HG03520 (cell line): Measurements from ENCODE around the gene WDR82.

Source experiments
- ATAC-seq: cut with Tn5 transposase; IDR thresholded peaks from one replicate; pipeline ENCODE4 v1.9.1; 2021; ENCODE audit warnings: mild to moderate bottlenecking, moderate library complexity; ENCODE audit not compliant: unreplicated experiment

Gene WDR82

DNA sequence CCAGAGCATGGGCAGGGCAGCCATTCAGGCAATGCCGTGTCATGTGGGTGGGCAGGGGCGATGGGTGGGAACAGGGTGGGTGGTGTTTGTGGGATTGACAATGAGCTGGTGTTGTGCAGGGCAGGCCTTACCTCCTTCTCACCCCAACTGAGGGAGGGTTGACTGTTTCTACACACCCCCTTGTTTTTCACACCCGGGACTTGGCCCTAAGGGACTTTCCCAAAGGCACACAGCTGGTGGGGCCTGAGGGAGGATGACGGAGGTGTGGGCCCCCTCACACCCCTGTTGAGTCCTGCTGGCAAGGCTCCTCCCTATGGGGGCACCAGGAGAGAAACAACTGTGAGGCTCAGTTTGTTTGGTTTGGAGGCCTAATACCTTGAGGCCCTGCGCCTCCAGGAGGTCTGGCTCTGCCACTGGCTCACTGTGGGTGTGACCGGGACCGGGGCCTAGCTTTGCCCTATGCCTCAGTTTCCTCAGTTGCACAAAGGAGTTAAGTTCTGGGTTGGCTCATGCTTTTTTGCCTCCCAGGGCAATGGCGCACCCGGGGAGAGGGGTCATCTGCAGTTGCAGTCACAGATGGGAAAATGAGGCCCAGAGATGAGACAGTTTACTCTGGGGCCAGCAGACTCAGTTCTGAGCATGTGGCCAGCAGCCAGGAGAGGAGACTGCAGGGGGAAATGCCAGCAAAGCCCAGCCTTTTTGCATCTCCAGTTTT is 32.6 kb upstream of the WDR82 start:
- no peak for ATAC-seq

- no peak for ATAC-seq
Measured at GRCh38 chr3:52308308-52308707, 29.9 kb upstream of the WDR82 start.

DNA sequence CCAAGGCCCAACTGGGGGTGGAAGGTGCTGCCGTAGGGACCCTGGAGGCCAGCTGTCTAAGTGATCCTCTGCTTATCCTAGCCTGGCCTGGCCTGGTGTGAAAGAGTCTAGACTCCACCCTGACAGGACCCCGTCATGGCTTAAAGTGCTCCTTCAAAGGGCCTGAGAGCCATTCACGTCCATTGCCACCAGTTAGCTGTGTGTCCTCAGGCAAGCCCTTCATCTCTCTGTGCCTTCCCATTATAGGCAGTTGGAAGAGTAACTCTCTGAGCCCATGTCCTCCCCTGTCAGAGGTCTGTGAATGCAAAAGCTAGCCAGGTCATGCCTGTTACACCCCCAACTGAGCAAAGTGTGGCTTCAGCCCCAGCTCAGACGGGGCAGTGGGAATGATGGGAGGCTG is 28.5 kb upstream of the WDR82 start:
- ATAC-seq = no peak

DNA sequence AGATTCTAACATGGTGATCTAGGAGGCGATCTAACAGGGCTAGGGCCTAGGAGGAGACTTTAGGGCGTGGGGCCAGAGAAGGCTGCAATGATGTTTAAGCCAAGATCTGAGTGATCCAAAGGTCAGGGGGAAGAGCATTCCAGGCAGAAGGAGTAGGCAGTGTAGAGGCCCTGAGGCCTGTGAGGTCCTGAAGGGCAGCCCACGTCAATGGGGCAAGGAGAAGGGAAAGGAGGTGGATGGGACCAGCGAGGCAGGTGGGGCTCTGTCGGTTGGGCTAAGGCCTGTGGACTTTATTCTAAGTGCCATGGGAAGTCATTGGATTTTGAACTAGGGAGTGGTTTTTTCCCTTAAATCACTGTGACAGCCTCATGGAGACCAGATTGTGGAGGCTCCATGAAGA is 27.5 kb upstream of the WDR82 start:
- no peak for ATAC-seq

- no peak for ATAC-seq
Measured at GRCh38 chr3:52303811-52304210, 25.4 kb upstream of the WDR82 start.

GRCh38 chr3:52302426-52303145 is 24.1 kb upstream of the WDR82 start:
- ATAC-seq = no peak

DNA sequence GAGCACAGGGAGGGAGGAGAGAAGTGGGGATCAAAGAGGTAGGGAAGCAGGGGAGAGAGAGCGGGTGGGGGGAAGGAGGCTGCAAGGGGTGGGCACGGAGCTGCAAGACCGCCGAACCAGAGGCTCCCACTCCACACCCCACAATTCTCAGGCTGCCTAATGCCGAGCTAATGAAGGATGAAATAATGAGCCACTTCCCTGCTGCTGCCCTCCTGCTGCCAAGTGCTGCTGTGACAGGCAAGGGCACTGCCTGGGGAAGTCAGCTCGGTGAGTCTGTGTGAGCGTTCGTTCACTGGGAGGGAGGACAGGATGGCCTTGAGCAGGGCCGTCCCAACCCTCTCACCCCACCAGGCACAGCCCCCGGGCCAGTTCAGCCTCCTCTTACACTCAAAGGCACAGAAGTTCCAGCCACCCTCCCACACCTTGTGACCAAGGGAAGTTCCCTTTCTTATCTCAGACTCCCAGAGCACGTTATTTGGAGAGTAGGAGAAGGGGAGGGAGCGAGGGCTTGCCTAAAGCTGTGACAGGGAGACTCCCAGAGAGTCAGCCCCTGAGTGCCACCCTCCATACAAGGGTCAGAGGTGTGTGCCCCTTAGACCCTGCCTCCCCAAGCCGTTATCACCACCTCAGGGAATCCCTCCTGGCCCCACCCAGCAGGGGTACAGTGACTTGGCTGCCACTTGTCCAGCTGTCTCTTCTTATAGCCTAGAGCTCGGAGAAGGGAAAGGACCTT is 21.6 kb upstream of the WDR82 start:
- ATAC-seq = no peak

DNA sequence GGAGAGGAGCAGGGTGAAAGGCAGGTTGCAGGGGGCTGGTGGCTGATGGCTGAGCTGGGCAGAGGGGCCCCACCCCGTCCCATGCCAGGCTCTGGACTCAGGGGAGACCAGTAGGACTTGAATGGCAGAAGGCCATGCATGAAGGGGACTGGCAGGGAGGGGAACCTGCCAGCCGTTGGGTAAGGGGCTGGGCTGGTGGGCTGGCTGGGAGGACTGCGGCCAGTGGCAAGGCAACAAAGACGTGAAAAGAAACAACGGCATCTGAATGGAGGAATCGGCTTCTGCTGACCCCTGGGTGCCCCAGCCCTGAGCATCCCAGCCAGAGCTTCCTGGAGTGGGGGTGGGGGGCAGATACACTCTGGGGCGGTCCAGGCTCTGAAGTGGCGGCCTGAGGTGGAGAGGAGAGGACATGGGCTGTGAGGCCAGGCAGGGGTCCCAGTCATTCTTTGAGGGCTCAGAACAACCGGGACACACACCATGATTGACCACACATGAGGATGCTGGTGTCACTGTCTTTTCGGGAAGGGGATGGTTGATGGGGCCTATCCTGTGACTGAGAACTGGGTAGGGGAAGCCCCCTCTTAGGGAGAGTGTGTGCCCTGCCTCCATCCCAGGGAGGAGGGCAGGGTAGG is 20.9 kb upstream of the WDR82 start:
- ATAC-seq = no peak

GRCh38 chr3:52298149-52299098 is 20.0 kb upstream of the WDR82 start:
- no peak for ATAC-seq

GRCh38 chr3:52297242-52298148 is 19.0 kb upstream of the WDR82 start:
- no peak for ATAC-seq

GRCh38 chr3:52295671-52296208 is 17.3 kb upstream of the WDR82 start:
- ATAC-seq = no peak

GRCh38 chr3:52294320-52295150 is 16.1 kb upstream of the WDR82 start:
- no peak for ATAC-seq

DNA sequence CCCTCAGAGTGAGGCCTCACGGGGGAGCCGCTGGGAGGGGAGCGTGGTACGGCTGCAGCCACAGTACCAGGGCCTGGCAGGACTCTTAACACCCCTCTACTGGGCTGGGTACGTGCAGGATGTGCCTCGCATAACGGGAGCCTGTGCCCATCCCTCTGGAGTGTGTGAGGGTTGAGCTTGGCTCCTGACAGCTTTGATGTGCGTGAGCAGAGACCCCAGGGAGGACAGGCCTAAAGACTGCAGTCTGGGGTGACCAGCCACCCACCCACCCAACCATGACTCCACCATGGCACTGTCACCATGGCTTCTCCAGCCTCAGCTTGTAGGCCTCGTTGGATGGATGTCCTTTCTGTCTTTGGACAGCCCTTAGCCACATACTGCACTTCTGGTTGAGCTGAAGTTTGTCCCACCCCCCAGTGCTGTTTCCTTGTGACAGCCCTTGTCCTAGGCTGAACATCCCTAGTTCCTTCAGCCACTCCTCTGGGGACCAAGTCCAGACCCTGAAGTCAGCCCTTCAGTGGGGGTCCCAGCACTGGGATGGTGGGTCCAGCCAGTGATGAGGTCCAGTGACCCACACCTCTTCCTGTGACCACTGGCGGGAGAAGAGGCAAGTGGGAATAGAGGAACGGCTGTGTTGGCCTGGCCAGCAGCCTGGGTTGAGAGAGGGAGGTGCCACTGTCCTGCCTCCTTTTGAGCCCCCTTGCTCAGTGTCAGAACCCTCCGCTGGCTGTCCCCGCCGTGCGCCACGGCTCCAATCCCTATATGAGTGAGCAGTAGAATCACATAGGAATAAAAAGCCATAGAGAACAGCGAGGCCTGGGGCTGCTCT is 15.3 kb upstream of the WDR82 start:
- ATAC-seq = no peak

GRCh38 chr3:52292247-52293065 is 14.0 kb upstream of the WDR82 start:
- no peak for ATAC-seq

DNA sequence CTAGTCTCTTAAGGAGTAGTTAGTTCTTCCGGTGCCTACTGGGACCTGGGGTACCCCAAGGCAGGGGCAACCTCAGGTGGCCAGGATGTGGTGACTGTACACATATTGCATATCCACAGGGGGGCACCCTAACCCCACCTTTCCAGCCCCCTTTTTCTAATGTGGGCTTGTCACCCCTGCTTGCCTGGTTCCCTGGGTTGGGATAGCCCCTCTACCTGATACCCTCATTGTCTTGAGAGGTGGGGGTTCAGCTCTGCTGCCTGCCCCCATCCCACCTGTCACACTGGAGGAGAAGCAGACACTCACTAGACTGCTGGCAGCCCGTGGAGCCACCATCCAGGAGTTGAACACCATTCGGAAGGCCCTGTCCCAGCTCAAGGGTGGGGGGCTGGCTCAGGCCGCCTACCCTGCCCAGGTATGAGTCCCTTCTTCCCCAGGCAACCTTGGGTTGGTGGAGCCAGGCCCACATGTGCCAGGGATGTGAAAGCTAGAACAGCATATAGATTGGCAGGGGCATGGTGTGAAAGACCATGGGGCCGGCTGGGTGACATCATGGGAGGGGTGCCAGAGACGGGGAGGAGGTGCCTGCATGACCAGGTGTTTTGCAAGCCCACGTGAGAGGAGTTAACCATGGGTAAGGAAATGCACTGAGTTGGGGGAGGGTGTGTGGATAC is 13.2 kb upstream of the WDR82 start:
- ATAC-seq = no peak
